Measurements from ENCODE around the gene MKX.
"Not testable (repeated sequence)": the region's sequence is repeated elsewhere in the genome, so short reads cannot be mapped to it uniquely, and the experiment has no call there.

MKX gene

DNA sequence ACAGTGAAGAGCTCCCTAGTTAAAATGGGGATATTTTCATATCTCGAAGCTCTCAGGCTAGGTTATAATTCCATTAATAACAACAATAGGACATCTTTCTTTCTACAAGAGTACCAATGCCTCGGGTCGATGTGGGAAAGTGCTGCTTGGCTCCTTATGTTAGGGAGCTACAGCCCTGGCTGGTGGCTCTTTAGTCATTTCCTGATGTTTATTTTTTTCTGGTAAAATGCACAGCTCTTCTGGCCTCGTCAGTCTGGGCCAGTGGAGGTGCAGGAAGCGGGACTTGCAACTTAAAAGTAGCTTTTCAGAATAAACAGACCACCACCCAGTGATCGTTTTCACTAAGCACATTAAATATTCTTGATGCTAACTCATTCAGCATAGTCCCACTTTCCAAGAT lies 58.3 kb downstream of the MKX start:
- DNase-seq, result no peak
- Histone ChIP-seq H3K27ac (ENCODE audit: low read length) (no peak overlapping the region), H3K79me2 (ENCODE audit: low read length) (no peaks in the 10 kb centered on the region), H3K9me2 (replicated peaks; ENCODE audit: insufficient read depth, low read length) (no peaks in the 10 kb centered on the region), H3K36me3 (replicated peaks; ENCODE audit: insufficient read depth, low read length) (no peaks in the 10 kb centered on the region), H3K9me3 (replicated peaks; ENCODE audit: insufficient read depth, low read length) (no peaks in the 10 kb centered on the region), H3K4me3 (ENCODE audit: low read length) (no peak overlapping the region), H3K27me3 (replicated peaks; ENCODE audit: insufficient read depth, low read length) (no peaks in the 10 kb centered on the region), H3K4me1 (ENCODE audit: low read length) (no peaks in the 10 kb centered on the region), H3F3A (ENCODE audit: insufficient read depth, low read length) (no peaks in the 10 kb centered on the region), H4K20me1 (ENCODE audit: insufficient read depth, low read length) (no peaks in the 10 kb centered on the region), H3K9ac (ENCODE audit: low read length) (no peak overlapping the region), H3K4me2 (ENCODE audit: low read depth, low read length) (no peak overlapping the region), H2AFZ (ENCODE audit: low read length) (no peak overlapping the region)
- TF ChIP-seq EZH2 (optimal IDR thresholded peaks at IDR 0.05; ENCODE audit: low read depth, low read length), result no peak
- TF ChIP-seq CTCF (IDR thresholded peaks at IDR 0.05; ENCODE audit: low read length), result no peak
- TF ChIP-seq EZH2phosphoT487 (IDR thresholded peaks at IDR 0.05; ENCODE audit: low read length), result no peak

DNA sequence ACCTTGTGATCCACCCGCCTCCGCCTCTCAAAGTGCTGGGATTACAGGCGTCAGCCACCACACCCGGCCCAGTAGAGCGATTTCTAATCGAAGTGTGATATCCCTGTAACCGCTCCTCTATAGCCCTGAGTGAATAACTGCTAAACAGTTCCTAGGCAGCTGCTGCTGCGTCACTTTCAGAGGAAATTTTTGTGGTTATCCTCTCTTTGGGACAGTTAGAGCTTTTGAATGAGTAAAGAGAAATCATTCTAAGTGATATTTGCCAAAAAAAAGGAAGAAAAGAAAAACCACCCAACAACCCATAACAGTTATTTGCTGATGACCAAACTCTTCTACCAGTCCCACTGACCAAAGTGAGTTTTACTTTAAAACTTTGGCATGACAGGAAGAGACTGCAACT lies 59.9 kb downstream of the MKX start:
- Histone ChIP-seq H2AFZ (ENCODE audit: low read length) (no peak overlapping the region), H3K27me3 (replicated peaks; ENCODE audit: insufficient read depth, low read length) (no peaks in the 10 kb centered on the region), H3K79me2 (ENCODE audit: low read length) (no peaks in the 10 kb centered on the region), H3K9me3 (replicated peaks; ENCODE audit: insufficient read depth, low read length) (no peaks in the 10 kb centered on the region), H4K20me1 (ENCODE audit: insufficient read depth, low read length) (no peaks in the 10 kb centered on the region), H3K36me3 (replicated peaks; ENCODE audit: insufficient read depth, low read length) (no peaks in the 10 kb centered on the region), H3K4me2 (ENCODE audit: low read depth, low read length) (no peak overlapping the region), H3K4me3 (ENCODE audit: low read length) (no peak overlapping the region), H3K27ac (ENCODE audit: low read length) (no peak overlapping the region), H3K9ac (ENCODE audit: low read length) (no peak overlapping the region), H3K4me1 (ENCODE audit: low read length) (no peaks in the 10 kb centered on the region), H3F3A (ENCODE audit: insufficient read depth, low read length) (no peaks in the 10 kb centered on the region), H3K9me2 (replicated peaks; ENCODE audit: insufficient read depth, low read length) (no peaks in the 10 kb centered on the region)
- no peak for DNase-seq
- TF ChIP-seq EZH2phosphoT487 (IDR thresholded peaks at IDR 0.05; ENCODE audit: low read length) (no peak), EZH2 (optimal IDR thresholded peaks at IDR 0.05; ENCODE audit: low read depth, low read length) (no peak), CTCF (IDR thresholded peaks at IDR 0.05; ENCODE audit: low read length) (no peak)

- H2AFZ ChIP-seq (ENCODE audit: low read length), result no peak overlapping the region
- no peaks in the 10 kb centered on the region for H3K36me3 ChIP-seq (replicated peaks; ENCODE audit: insufficient read depth, low read length)
- no peaks in the 10 kb centered on the region for H4K20me1 ChIP-seq (ENCODE audit: insufficient read depth, low read length)
Observed at GRCh38 chr10:27683226-27683625, 62.4 kb downstream of the MKX start.

GRCh38 chr10:27681795-27682194 lies 63.8 kb downstream of the MKX start:
- H3K9me2 ChIP-seq (replicated peaks; ENCODE audit: insufficient read depth, low read length); H3K27ac ChIP-seq (ENCODE audit: low read length); H3K4me3 ChIP-seq (ENCODE audit: low read length); H3K36me3 ChIP-seq (replicated peaks; ENCODE audit: insufficient read depth, low read length); H2AFZ ChIP-seq (ENCODE audit: low read length); H3K4me2 ChIP-seq (ENCODE audit: low read depth, low read length); H3K27me3 ChIP-seq (replicated peaks; ENCODE audit: insufficient read depth, low read length); H3K79me2 ChIP-seq (ENCODE audit: low read length); H4K20me1 ChIP-seq (ENCODE audit: insufficient read depth, low read length); DNase-seq; H3K4me1 ChIP-seq (ENCODE audit: low read length); H3K9ac ChIP-seq (ENCODE audit: low read length); H3K9me3 ChIP-seq (replicated peaks; ENCODE audit: insufficient read depth, low read length); H3F3A ChIP-seq (ENCODE audit: insufficient read depth, low read length): not testable (repeated sequence)

More at GRCh38 chr10:27683226-27683625, 62.4 kb downstream of the MKX start:
- Histone ChIP-seq H3K27me3 (replicated peaks; ENCODE audit: insufficient read depth, low read length) (no peaks in the 10 kb centered on the region), H3K4me3 (ENCODE audit: low read length) (no peak overlapping the region), H3K9me2 (replicated peaks; ENCODE audit: insufficient read depth, low read length) (no peaks in the 10 kb centered on the region), H3F3A (ENCODE audit: insufficient read depth, low read length) (no peaks in the 10 kb centered on the region), H3K79me2 (ENCODE audit: low read length) (no peaks in the 10 kb centered on the region), H3K9me3 (replicated peaks; ENCODE audit: insufficient read depth, low read length) (no peaks in the 10 kb centered on the region), H3K27ac (ENCODE audit: low read length) (no peak overlapping the region), H3K4me1 (ENCODE audit: low read length) (no peaks in the 10 kb centered on the region), H3K9ac (ENCODE audit: low read length) (no peak overlapping the region), H3K4me2 (ENCODE audit: low read depth, low read length) (no peak overlapping the region)
- no peak for TF ChIP-seq EZH2phosphoT487 (IDR thresholded peaks at IDR 0.05; ENCODE audit: low read length)
- no peak for TF ChIP-seq CTCF (IDR thresholded peaks at IDR 0.05; ENCODE audit: low read length)
- no peak for TF ChIP-seq EZH2 (optimal IDR thresholded peaks at IDR 0.05; ENCODE audit: low read depth, low read length)
- no peak for DNase-seq
